HG03025 (cell line): Measurements from ENCODE around the gene CAPG.
"Not testable (repeated sequence)": the region's sequence is repeated elsewhere in the genome, so short reads cannot be mapped to it uniquely, and the experiment has no call there.

Experiments
- ATAC-seq: cut with Tn5 transposase; IDR thresholded peaks from one replicate; pipeline ENCODE4 v1.9.1; 2021; ENCODE audit warnings: mild to moderate bottlenecking, moderate library complexity; ENCODE audit not compliant: unreplicated experiment, low FRiP score

CAPG gene, protein sequence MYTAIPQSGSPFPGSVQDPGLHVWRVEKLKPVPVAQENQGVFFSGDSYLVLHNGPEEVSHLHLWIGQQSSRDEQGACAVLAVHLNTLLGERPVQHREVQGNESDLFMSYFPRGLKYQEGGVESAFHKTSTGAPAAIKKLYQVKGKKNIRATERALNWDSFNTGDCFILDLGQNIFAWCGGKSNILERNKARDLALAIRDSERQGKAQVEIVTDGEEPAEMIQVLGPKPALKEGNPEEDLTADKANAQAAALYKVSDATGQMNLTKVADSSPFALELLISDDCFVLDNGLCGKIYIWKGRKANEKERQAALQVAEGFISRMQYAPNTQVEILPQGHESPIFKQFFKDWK

DNA sequence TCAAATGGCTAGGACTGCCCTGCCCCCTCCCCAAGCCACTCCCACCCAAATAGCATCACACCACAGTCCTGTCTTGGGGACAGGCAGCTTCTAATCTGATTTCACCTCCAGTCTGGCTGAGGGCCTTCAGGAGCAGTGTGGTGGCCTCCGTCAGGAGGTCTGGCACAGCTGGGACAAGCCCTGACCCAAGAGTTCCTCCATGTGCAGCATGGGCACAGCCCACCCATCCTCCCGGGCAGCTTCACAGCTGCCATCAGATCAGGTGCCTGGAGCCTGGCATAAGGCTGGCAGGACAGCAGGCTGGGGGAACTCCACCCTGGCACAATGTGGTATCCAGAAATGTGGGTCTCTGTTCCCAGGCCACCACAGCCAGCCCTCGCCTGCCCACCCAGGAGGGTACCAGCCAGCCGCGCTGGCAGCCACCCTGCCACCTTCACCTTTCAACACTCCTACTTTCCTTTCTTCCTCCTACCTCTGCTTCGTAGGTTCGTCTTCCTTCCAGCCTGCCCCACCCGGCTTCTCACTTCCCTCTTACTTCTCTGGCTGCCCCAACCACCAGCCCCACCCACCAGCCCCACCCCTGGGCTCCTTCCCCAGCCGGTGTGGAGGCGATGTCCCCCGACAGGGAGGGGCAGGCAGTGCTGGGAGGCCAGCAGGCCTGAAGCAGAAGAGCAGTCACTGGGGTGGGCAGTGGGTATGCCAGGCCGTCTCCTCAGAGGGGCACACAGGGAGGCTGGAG lies at the start of gene CAPG:
TSS of gene CAPG (minus strand) at position 522 of the 739 bp plus-strand sequence. CDS start 8,221 bp downstream, outside the sequence.
- ATAC-seq, result peak; percentile 77

DNA sequence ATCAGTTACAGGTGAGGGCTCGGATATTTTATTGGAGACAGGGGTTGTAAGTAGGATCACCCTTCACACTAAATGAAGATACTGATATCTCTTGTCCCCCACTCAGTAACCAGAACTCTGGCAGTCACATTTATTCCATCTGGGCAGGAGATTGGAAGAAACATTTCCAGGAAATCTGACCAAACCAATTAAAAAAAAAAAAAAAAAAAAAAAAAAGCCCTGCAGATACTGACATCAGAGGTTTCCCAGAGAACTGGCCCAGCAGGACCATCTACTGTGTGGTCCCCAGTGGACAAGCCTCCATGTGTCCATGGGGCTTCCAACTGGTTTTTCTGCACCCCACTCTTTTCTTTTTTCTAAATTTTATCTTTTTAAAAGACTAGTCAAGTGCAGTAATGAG lies 49.6 kb upstream of the CAPG start:
- ATAC-seq, result no peak

DNA sequence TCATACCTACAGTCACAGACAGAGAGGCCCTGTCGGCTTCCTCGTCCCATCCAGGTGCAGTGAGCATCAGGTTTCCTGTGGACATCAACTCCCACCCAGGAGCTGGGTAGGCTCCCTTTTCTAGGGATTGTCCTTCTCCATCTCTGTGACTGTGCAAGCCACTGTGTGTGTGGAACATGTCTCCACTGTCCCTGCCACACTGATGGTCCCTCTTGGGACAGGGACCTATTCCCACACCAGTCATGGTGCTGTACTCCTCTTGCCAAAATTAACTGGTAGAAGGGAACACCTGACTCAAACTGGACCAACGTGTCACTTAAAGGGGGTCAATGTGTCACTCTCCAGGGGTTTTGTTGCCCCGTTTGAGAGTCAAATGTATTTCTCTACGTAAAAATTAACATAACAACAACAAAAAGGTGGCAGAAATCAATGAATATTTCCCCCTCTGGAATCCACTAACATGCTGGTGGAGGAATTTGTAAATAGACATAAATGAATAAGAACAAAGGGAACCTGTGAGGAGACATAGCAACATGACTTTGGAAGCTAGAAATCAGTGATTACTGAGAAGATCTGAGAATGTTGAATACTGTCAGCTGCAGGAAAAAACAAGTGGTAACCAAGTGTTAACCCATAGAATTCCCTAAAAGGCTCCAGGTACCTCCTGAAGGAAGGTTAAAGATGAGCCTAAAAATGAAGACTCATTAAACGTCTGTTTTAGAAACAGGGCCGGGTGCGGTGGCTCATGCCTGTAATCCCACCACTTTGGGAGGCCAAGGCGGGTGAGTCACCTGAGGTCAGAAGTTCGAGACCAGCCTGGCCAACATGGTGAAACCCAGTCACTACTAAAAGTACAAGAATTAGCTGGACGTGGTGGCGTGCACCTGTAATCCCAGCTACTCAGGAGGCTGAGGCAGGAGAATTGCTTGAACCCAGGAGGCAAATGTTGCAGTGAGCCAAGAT lies 48.7 kb upstream of the CAPG start:
- no peak for ATAC-seq

DNA sequence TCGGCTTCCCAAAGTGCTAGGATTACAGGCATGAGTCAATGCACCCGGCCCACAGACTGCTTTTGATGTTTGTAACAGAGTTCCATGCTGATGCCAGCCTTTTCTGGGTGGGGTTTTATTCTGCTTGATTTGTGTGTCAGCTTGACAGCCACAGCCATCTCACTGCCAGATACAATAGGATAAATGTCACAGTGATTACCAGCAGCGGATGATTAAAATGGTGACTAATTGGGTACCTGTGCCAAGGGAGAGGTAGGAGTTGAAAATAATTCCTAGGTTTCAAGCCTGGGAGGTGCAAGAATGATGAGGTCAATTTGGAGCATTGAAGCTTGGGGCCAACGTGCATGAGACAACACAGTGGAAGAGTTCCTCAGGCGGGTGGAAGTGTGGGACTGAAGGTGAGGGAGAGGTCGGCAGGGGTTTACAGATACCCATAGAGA lies 47.7 kb upstream of the CAPG start:
- no peak for ATAC-seq

DNA sequence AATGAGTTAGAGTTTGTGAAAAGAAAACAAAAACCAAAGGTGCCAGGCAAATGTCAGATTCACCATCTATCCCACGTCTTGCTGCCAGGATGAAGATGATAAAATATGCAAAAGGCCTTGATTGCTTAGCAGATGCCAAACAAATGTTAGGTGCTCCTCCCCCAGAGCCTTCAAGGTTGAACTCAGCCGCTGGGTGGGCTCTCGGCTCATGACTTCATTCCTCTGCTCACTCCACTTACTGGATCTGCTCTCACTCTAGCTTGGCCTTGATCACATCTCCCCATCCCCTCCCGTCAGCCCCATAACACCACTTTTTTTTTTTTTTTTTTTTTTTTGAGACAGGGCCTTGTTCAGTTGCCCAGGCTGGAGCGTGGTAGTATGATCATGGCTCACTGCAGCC lies 46.9 kb upstream of the CAPG start:
- no peak for ATAC-seq

DNA sequence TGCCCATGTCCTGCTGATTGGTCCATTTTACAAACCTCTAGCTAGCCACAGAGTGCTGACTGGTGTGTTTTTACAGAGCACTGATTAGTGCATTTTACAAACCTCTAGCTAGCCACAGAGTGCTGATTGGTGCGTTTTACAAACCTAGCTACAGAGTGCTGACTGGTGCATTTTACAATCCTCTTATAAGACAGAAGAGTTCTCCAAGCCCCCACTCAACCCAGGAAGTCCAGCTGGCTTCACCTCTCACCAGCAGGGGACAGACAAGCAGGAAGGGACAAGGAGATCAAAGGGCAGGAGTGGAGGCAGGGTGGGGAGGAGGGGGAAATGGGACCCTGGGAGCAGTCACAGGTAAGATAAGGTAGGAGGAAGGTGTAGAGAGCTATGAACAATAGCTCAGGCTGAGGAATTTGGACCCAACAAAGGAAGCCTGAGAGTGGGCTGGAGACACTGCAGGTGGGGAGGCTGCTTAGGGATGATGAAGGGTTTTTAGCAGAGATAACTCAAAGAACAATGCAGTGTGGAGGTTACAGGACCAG lies 45.5 kb upstream of the CAPG start:
- no peak for ATAC-seq

DNA sequence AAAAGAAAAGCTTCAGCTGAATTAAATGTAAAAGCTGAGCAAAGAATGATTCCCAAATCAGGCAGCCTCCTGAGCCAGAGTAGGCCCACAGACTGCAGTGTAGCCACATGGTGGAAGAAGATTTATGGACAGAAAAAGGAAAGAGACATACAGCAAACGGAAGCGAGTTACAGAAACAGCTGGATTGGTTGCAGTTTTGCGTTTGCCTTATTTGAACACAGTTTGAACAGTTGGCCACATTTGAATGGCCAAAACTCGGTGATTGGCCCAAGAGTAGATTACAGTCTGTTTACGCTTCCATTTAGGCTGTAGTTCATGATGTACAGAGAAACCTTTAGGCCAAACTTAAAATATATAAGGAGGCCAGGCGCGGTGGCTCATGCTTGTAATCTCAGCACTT lies 43.4 kb upstream of the CAPG start:
- ATAC-seq, result no peak

DNA sequence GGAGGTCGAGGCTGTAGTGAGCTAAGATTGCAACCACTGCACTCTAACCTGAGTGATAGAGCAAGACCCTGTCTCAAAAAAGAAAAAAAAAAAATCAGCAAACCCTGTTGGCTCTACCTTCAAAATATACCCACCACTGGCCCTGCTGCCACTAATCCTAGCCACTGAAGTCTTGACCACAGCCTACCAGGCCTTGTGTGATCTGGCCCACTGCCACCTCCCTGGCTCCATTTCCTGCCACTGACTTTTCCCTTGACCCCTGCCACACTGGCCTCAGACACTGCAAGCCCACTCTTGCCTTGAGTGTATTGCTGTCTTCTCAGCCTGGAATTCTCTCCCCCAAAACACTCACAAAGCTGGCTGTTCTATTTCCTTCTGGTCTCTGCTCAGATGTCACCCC lies 42.1 kb upstream of the CAPG start:
- ATAC-seq, result no peak

DNA sequence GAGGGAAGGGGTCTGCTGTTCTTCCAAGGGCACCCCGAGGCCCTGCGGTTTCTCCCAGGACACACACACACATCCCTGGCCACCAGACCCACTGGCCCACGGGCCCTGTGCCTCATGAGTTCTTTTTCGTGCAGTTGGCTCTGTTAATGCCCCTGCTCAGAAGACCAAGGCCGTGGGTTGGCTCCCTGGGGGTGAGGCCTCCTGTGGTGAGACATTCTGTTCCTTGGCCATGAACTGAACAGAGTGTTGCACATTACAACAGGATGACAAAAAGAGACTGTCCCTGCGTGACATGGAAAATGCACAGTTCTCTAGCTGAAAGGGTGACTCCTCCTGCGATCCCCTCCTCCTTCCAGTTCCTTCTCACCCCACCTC lies 39.0 kb upstream of the CAPG start:
- ATAC-seq, result no peak

DNA sequence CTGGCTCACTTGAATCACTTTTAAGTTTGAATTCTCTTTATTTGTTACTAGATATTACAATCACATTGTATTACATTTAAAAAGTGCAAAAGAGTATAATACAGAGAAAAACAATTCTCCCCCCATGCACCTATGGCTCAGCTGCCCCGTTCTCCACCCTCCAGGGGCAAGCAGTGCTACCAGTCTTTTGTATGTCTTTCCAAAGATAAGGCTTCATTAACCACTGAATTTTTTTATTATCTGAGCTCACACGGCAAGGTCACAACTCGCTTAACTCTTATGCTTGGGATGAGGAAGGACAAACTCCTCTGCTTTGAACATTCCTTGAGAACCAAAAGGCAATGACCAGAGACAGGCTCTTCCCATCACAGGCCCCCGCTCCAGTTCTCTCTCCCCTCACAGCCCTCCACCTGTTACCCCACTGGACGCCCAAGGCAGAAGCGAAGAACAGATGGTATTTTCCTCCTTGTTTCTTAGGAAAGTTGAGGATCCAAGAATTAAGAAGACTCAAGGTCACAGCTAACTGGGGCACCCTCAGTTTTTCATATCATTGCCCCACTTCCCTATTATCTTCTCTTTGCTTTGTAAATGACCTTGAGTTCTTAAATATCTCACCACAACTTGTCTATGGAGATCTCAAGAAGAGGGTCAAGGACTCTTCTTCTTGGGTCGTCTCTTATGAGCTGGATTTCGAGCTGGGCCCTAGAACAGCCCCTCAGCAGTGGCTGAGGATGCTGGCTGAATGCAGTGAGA lies 38.5 kb upstream of the CAPG start:
- no peak for ATAC-seq

DNA sequence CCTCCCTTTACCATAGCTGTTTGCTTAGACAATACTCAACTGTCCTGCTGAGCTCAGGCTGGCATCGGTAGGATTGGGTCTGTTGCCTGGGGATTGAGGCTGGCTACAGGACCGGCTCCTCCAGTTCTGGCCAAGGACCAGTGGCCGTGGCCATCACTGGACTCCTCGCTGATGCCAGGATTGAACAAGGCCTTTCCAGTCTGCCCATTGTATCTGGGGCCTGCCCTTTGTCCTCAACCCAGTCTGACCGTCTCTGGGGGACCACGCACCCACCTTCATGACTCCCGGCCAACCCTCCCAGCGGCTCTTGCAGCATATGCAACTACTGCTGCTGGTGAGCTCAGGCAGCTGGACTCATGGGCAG lies 37.0 kb upstream of the CAPG start:
- no peak for ATAC-seq

DNA sequence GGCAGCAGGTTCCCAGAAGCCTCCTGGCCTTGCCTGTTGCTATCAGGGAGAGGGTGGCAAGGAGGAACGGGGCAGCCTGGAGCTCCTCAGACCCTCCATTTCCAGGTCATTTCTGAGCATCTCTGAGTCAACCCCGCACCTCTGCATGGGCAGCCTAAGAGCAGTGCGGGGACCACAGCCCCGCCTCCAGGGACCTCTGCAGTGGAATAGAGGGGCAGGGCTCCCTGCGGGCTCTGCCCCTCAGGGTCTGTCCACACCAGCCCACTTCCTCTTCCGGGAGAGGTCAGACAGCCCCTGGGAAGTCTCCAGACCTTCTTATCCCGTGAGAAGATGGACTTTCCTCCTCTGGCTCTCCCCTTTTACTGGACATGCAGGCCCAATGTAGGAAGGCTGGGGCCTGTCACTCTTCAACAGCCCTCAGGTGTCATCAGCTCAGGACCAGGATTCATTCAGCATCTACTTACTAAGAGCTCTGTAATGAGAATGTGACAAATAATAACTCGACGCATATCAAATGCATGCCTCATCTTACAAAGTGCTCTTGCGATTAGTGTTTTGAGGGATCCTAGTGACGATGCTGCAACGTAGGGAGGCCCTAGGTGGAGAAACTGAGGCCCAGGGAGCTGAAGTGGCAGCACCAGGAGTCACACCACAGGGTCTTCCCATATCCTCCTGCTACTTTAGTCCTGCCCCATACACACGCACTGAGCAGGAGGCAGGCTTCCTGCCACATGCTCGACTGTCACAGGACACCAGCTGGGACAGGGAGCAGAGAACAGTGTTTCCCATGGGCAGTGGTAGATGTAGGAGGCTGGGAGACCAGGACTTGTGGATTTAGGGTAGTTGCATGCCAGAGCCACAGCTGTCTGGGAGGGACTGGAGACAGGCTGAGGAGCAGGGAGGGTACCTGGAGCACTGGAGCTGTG lies 36.4 kb upstream of the CAPG start:
- no peak for ATAC-seq

DNA sequence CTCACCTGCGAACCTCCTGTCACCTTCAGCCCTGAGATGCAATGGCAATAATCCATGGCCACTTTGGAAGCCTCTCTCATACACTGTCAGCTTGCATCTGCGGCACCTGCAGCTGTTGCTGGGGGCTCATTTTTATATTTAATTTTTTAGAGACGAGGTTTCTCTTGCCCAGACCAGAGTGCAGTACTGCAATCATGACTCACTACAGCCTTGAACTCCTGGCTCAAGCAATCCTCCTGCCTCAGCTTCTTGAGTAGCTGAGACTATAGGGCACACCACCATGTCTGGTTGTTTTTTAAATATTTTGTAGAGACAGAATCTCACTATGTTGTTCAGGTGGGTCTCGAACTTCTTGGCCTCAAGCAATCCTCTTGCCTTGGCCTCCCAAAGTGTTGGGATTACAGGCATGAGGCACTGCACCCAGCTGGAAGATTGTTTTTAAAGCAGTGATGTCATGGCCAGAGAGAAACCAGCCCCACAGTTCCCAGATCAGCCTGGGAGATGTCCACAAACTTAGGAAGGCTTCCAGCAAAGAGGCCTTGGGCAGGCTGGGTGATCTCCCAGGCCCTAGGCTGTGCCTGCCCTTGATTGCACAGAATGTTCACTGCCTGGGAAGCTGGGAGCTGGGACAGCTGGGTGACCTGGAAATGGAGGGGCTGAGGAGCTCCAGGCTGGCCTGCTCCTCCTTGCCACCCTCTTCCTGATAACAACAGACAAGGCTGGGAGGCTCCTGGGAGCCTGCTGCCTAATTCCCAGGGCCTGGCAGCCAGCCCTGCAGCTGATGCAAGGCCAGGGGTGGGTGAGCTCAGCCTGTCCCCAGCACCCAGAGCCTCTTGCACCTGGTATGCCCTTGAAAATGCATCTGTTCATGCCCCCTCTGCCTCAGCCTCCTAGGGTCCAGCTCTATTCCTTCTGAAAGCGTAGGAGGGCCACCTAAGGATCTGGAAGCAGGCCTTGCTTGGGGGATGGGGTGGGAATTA lies 35.4 kb upstream of the CAPG start:
- no peak for ATAC-seq

DNA sequence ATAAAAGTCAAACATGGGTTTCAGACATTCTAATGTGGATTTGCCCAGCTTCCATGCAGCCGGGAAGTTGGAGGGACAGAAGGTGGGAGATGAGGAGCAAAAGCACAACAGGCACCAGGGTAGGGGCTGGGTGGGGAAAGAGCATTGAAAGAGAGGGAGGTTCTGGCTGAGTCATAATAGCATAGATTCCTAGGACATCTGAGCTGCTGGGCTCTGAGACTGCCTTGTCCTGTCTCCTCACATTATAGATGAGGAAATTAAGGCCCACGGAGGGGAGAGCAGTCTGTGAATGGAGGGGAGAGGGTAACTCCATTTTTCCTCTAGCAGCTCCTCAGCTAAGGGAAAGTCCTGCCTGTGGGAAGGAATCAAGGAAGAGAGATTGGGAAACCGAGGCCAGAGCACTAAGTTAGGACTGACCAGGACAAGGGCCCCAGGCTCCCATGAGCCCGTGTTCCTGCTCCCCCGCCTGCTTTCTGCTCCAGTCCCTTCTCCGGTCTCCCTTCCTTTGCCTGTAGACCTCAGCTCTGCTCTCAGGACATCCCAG lies 34.5 kb upstream of the CAPG start:
- ATAC-seq, result no peak

DNA sequence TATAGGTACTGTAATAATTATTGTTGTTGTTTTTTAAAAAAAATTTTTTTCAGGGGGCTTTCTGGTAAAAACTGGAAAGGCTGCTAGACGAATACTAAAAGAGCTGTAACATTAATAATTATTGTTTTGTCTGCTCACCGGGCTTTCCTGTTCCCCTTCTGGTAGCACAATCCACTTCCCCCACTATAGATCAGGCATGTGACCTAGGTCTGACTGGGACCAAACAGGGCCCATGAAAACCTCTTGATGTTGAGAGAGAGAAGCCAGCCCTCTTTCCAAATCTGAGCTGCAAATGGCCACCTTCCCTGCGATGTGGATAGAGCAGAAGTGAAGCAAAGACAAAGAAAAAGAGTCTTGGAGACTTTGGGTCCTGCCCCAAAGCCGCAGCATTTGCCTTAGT lies 31.7 kb upstream of the CAPG start:
- no peak for ATAC-seq

DNA sequence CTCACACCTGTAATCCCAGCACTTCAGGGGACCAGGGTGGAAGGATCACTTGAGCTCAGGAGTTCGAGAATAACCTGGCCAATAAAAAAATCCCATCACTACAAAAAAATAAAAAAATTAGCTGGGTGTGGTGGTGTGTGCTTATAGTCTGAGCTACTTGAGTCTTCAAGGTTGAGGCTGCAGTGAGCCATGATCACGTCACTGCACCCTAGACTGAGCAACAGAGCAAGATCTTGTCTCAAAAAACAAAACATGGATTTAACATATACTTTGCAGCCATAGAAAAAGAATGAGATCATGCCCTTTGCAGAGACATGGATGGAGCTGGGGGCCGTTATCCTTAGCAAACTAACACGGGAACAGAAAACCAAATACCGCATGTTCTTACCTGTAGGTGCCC lies 30.6 kb upstream of the CAPG start:
- no peak for ATAC-seq

DNA sequence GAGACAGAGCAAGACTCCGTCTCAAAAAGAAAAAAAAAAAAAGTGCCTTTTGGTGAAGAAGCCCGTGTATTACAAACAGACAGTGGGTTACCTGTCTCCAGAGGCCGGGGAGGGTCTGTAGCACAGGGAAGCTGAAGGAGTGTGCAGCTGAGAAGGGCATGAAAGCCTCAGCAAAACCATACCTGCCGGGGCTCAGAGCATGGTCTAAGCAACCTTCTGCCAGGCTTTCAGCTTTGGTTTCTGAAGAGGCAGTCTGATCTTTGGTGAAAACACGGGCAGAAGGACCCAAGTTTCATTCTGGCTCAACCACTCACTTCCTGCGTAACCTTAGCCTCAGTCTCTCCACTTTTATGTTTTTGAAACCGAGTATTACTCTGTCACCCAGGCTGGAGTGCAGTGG lies 29.8 kb upstream of the CAPG start:
- ATAC-seq, result no peak

DNA sequence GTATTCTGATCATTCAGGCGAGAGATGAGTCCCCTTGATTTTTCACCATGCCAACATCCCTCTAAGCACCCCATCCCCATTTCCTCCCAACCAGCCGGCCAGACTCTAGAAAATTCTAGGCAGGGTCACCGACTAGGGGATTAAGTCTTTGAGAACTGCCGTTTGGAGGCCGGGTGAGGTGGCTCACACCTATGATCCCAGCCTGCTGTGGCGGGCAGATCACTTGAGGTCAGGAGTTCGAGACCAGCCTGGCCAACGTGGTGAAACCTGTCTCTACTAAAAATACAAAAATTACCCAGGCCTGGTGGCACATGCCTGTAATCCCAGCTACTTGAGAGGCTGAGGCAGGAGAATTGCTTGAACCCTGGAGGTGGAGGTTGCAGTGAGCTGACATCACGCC lies 29.4 kb upstream of the CAPG start:
- not testable (repeated sequence) for ATAC-seq
